Stomach (tissue), 4 donors: ENCODE results near the gene QPCT.
"Not testable (repeated sequence)": the region's sequence is repeated elsewhere in the genome, so short reads cannot be mapped to it uniquely, and the experiment has no call there.

Source experiments
- EP300 ChIP-seq: sonication (generic); formaldehyde crosslinking; IDR thresholded peaks from one replicate; pipeline ENCODE4 v1.6.1; 2017; ENCODE audit warnings: antibody characterized with exemption
- TF ChIP-seq, protein P1 (sequence below), 7 experiments: fragments of 450-650 bp in 4 of 7; fragments of 200-600 bp in 3 of 7; sonication (generic) in 3 of 7; IDR thresholded peaks; one replicate each; pipeline ENCODE4 v1.5.1; 2016 to 2019; ENCODE audit warnings: antibody characterized with exemption in 7 of 7, control low read depth in 2 of 7, mild to moderate bottlenecking in 1 of 7

DNA sequence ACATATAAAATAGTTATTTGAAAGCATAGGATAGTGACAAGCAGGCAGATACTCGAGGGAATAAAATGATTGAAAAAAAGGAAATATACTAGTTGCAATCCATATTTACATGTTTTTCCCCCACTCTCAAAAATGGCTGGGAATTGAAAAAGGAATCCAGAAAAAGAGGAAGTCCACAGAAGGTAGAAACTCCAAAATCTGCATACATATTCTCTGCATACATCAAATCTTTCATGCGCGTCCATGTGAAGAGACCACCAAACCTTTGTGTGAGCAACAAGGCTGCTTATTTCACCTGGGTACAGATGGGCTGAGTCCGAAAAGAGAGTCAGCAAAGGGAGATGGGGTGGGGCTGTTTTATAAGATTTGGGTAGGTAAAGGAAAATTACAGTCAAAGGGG is 36.4 kb downstream of the QPCT start:
- TF ChIP-seq, protein P1, sequence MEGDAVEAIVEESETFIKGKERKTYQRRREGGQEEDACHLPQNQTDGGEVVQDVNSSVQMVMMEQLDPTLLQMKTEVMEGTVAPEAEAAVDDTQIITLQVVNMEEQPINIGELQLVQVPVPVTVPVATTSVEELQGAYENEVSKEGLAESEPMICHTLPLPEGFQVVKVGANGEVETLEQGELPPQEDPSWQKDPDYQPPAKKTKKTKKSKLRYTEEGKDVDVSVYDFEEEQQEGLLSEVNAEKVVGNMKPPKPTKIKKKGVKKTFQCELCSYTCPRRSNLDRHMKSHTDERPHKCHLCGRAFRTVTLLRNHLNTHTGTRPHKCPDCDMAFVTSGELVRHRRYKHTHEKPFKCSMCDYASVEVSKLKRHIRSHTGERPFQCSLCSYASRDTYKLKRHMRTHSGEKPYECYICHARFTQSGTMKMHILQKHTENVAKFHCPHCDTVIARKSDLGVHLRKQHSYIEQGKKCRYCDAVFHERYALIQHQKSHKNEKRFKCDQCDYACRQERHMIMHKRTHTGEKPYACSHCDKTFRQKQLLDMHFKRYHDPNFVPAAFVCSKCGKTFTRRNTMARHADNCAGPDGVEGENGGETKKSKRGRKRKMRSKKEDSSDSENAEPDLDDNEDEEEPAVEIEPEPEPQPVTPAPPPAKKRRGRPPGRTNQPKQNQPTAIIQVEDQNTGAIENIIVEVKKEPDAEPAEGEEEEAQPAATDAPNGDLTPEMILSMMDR (IDR thresholded peaks at IDR 0.05), result not testable (repeated sequence)
- not testable (repeated sequence) for TF ChIP-seq EP300
